ENCODE measurements around the gene DENND2A. TPM values are rescaled to one million over a fixed set of nuclear protein-coding genes. Genes with fewer than 3 reads are reported as not detected.

The DENND2A gene
- polyA plus RNA-seq, 2 of the 4 experiments (the other 2 are of a cell fraction) = 0.37 to 0.63 TPM

DNA sequence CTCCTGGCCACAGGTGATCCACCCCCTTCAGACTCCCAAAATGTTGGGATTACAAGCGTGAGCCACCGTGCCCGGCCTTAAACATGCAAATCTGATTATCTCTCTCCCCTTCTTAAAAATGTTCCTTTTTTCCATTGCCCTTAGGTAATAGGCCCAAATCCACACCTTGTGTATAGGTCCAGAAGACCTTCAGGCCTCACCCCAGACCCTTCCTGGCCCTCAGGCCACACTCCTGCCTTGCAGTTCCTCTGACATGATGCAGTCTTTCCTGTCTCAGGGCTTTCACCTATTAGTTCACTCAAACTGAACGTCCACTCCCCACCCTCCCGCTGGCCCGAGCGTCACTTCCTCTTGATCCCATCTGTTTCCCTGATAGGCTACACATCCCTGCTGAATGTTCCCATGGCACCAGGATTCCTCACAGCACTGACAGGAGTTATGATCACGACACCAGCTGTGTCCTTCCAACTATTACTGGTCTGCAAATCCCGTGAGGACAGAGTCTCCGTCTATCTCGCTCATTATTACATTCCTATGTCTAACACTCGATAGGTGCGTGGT lies 46.4 kb downstream of the DENND2A start:
- Histone ChIP-seq H3K4me3 (no peak overlapping the region), H3K9me3 (no peaks in the 10 kb centered on the region), H3K27ac (no peak overlapping the region), H3K4me1 (peaks cover 10% of the 10 kb centered on the region; the same call in 1 of the 3 replicates), H3K4me2 (no peak overlapping the region)
- ATAC-seq (no peak), FAIRE-seq (no peak), DNase-seq (ENCODE audit: low read depth in 1 of 2, low spot score in 1 of 2) (no peak)
- TF ChIP-seq CEBPB (IDR thresholded peaks at IDR 0.05) (no peak), HOXB5 (CRISPR knock-in tag; IDR thresholded peaks at IDR 0.05) (no peak)
- WGBS (ENCODE audit: missing lambda C conversion rate) = 95% methylated on average over 13 of the region's 13 CpGs
- CTCF ChIA-PET = interaction anchor here (0.6 to 1.2 kb wide), 3 partner anchors 36 to 48 kb away, joined by 3 read pairs; no protein-coding TSS in a partner anchor
- POLR2A ChIA-PET = no interaction called here

- FAIRE-seq (no peak), ATAC-seq (no peak), DNase-seq (ENCODE audit: low read depth in 1 of 2, low spot score in 1 of 2) (no peak)
- POLR2A ChIA-PET = no interaction called here
- CTCF ChIA-PET = no interaction called here
- Histone ChIP-seq H3K4me2 (no peak overlapping the region), H3K4me3 (no peak overlapping the region), H3K4me1 (peaks cover 10% of the 10 kb centered on the region; the same call in 1 of the 3 replicates), H3K27ac (no peak overlapping the region), H3K9me3 (no peaks in the 10 kb centered on the region)
- no peak for TF ChIP-seq NPAS2 (CRISPR knock-in tag; IDR thresholded peaks at IDR 0.05; ENCODE audit: borderline replicate concordance)
- TF ChIP-seq E2F6 (IDR thresholded peaks at IDR 0.05; ENCODE audit: borderline replicate concordance, low read depth) = no peak
- no peak for TF ChIP-seq TFCP2L1 (CRISPR knock-in tag; IDR thresholded peaks at IDR 0.05)
- TF ChIP-seq, protein P1, sequence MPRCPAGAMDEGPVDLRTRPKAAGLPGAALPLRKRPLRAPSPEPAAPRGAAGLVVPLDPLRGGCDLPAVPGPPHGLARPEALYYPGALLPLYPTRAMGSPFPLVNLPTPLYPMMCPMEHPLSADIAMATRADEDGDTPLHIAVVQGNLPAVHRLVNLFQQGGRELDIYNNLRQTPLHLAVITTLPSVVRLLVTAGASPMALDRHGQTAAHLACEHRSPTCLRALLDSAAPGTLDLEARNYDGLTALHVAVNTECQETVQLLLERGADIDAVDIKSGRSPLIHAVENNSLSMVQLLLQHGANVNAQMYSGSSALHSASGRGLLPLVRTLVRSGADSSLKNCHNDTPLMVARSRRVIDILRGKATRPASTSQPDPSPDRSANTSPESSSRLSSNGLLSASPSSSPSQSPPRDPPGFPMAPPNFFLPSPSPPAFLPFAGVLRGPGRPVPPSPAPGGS (IDR thresholded peaks at IDR 0.05) = no peak
- TF ChIP-seq GATA3 (IDR thresholded peaks at IDR 0.05; ENCODE audit: borderline replicate concordance) = no peak
- no peak for TF ChIP-seq NR3C1 (IDR thresholded peaks at IDR 0.05)
- no peak for TF ChIP-seq CHD2 (IDR thresholded peaks at IDR 0.05; ENCODE audit: low read length, partially characterized antibody)
- TF ChIP-seq, protein P2, sequence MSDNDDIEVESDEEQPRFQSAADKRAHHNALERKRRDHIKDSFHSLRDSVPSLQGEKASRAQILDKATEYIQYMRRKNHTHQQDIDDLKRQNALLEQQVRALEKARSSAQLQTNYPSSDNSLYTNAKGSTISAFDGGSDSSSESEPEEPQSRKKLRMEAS (IDR thresholded peaks at IDR 0.05) = no peak
- TF ChIP-seq ZC3H11A (IDR thresholded peaks at IDR 0.05) = no peak
- TF ChIP-seq ZNF302 (CRISPR knock-in tag; IDR thresholded peaks at IDR 0.05) = no peak
- TF ChIP-seq EHF (CRISPR knock-in tag; IDR thresholded peaks at IDR 0.05) = no peak
- no peak for TF ChIP-seq HOXB13 (CRISPR knock-in tag; IDR thresholded peaks at IDR 0.05; ENCODE audit: low read depth)
- no peak for TF ChIP-seq RAD21 (conservative IDR thresholded peaks at IDR 0.05 in 1 of 2, IDR thresholded peaks at IDR 0.05 in 1 of 2)
- no peak for TF ChIP-seq BHLHE40 (IDR thresholded peaks at IDR 0.05; ENCODE audit: low read depth, low read length)
- TF ChIP-seq POLR2A (IDR thresholded peaks at IDR 0.05; ENCODE audit: low read length) = no peak
- TF ChIP-seq NFE2L2 (conservative IDR thresholded peaks at IDR 0.05; ENCODE audit: low read length) = no peak
- TF ChIP-seq FOSL2 (IDR thresholded peaks at IDR 0.05) = no peak
- TF ChIP-seq FOSL2 (CRISPR knock-in tag; IDR thresholded peaks at IDR 0.05) = no peak
- TF ChIP-seq CEBPB (IDR thresholded peaks at IDR 0.05) = no peak
- TF ChIP-seq, protein P3, sequence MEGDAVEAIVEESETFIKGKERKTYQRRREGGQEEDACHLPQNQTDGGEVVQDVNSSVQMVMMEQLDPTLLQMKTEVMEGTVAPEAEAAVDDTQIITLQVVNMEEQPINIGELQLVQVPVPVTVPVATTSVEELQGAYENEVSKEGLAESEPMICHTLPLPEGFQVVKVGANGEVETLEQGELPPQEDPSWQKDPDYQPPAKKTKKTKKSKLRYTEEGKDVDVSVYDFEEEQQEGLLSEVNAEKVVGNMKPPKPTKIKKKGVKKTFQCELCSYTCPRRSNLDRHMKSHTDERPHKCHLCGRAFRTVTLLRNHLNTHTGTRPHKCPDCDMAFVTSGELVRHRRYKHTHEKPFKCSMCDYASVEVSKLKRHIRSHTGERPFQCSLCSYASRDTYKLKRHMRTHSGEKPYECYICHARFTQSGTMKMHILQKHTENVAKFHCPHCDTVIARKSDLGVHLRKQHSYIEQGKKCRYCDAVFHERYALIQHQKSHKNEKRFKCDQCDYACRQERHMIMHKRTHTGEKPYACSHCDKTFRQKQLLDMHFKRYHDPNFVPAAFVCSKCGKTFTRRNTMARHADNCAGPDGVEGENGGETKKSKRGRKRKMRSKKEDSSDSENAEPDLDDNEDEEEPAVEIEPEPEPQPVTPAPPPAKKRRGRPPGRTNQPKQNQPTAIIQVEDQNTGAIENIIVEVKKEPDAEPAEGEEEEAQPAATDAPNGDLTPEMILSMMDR (IDR thresholded peaks at IDR 0.05) = no peak
- 87% methylated on average over 4 of the region's 4 CpGs for WGBS (ENCODE audit: missing lambda C conversion rate)
Measured at GRCh38 chr7:140593672-140593982, 47.0 kb downstream of the DENND2A start.

- Histone ChIP-seq H3K4me1 (peaks cover 10% of the 10 kb centered on the region; the same call in 1 of the 3 replicates), H3K4me3 (no peak overlapping the region), H3K4me2 (peak overlapping the region; percentile 18; the same call in 2 of the 3 replicates), H3K9me3 (no peaks in the 10 kb centered on the region), H3K27ac (no peak overlapping the region; a peak in 1 of 6 replicates)
- TF ChIP-seq, protein P4, sequence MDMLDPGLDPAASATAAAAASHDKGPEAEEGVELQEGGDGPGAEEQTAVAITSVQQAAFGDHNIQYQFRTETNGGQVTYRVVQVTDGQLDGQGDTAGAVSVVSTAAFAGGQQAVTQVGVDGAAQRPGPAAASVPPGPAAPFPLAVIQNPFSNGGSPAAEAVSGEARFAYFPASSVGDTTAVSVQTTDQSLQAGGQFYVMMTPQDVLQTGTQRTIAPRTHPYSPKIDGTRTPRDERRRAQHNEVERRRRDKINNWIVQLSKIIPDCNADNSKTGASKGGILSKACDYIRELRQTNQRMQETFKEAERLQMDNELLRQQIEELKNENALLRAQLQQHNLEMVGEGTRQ (IDR thresholded peaks at IDR 0.05) = no peak
- TF ChIP-seq CEBPB (IDR thresholded peaks at IDR 0.05) (no peak), JUNB (IDR thresholded peaks at IDR 0.05) (no peak), HEYL (CRISPR knock-in tag; IDR thresholded peaks at IDR 0.05) (no peak), EHF (CRISPR knock-in tag; IDR thresholded peaks at IDR 0.05) (no peak)
- 47% methylated on average over 9 of the region's 9 CpGs for WGBS (ENCODE audit: missing lambda C conversion rate)
- FAIRE-seq (no peak), ATAC-seq (no peak; a peak in 1 of 6 replicates), DNase-seq (ENCODE audit: low read depth in 1 of 2, low spot score in 1 of 2) (no peak)
- POLR2A ChIA-PET = no interaction called here
- CTCF ChIA-PET = no interaction called here
Measured at GRCh38 chr7:140592964-140593671, 47.5 kb downstream of the DENND2A start.

All from A549 (cell line).